CD4-positive, alpha-beta T cell treated with Interleukin-15 for 1 hour (primary cell): ENCODE results near the gene DDA1.
"Not testable (repeated sequence)": the region's sequence is repeated elsewhere in the genome, so short reads cannot be mapped to it uniquely, and the experiment has no call there.

Experiments used
- DNase-seq: peaks from one replicate; pipeline ENCODE4 v3.0.0-alpha.2; 2020

Gene DDA1

DNA sequence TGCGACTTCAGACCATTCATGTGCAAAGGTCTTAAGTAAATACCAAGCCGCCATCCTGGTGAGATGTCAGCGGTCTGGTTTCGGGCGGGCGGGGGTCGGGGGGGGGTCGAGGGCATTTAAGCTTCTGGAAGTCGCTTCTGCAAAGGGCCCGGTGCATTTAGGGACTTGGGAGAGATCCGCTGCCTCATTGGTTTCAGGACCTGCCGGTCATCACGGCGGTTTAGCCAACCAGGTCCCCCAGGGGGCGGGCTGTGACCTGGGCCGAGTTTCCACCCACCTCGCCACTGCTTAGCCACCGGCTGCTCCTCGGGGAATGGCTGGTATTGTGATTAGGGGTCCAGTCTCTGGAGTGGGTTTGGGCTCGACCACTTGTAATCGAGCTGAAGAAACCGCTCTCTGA lies 19.9 kb upstream of the DDA1 start:
- peak; percentile 62 for DNase-seq

DNA sequence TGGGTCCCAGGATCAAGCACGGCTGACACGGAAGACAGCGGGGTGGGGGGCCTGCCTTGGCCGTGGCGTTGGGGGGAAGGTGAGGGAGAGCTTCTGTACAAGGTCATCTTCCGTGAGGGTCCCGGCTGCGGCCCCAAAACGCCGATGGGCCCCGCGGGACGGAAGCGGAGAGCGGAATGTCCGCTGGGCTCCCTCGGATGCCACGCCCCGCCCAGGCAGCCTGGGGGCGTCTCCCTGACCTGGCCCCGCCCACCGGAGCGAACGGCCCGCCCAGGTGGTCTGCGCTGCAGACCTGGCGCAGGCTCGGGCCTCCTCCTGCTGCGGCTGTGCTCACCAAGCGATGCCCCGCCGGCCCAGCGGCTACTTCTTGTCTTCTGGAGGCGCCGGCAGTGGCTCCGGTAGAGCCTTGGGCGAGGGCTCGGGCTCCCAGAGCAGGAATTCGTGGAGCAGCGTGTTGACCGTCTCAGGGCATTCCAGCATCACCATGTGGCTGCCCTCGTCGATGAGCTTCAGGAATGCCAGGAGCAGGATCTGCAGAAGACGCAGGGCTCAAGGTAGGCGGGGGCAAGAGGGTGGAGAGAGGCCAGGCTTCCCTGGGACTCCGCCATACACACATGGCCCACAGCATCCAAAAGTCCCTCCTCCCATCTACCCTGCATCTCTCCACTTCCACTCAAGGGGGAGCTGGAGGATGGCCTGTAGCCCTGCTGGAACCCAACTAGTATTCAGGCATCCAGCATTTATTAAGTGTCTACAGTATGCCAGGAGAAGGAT lies 16.9 kb upstream of the DDA1 start:
- peak; percentile 81 for DNase-seq

GRCh38 chr19:17293605-17294004 lies 15.8 kb upstream of the DDA1 start:
- DNase-seq = no peak

DNA sequence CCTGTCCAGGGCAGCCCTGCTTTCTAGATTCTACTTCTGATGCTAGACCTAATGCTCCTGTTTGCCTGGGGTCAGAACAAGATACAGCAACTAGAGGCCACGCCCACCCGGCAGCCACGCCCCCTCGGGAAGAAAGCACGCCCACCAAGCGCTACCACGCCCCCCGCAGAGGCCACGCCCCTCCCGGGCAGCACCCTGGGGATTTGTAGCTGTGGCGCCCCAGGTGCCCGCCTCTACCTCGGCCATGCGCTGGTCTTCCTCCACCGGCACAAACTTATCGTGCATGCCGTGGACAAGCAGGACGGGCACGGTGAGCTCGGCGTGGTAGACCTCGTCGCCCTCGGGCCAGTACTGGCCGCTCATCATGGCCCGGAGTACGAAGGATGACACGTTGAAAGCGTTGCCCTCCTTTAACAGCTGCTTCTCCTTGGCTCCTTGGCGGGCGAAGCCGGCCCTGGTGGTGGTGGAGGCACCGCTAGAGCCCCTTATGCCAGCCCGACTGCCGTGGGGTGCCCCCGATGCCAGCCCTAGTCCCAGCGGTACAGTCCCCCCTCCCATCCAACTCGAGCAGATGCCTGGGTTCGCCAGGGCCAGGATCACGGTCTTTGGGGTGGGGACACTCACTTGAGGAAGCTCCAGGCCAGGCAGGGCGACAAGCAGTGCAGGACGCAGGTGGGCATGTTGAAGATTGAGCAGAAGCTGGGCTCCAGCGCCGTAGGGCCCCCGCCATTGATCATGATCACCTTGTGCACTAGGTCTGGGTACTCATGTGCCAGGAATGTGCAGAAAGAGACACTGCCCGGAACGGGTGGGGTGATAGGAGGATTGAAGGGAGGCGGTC lies 15.1 kb upstream of the DDA1 start:
- DNase-seq = peak; percentile 39

GRCh38 chr19:17295551-17295950 lies 13.8 kb upstream of the DDA1 start:
- DNase-seq = not testable (repeated sequence)

DNA sequence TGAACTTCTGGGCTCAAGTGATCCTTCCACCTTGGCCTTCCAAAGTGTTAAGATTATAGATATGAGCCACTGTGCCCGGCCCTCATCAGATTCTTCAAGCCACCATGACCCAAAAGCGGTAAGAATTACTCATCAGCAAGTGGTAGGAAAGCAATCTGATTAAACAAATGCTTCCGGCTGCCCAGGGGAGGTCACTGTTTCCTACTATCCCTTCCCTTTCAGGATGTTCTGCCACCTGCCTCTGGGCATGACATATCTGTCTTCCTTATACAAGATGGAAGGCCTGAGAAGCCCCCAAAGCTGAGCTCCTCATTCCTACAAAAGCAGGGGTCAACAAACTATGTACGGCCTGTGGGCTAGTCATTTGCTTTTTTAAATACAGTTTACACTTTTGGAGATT lies 13.1 kb upstream of the DDA1 start:
- no peak for DNase-seq

- no peak for DNase-seq
Measured at GRCh38 chr19:17296976-17297375, 12.4 kb upstream of the DDA1 start.

- DNase-seq = no peak
Measured at GRCh38 chr19:17300992-17301619, 8.3 kb upstream of the DDA1 start.

DNA sequence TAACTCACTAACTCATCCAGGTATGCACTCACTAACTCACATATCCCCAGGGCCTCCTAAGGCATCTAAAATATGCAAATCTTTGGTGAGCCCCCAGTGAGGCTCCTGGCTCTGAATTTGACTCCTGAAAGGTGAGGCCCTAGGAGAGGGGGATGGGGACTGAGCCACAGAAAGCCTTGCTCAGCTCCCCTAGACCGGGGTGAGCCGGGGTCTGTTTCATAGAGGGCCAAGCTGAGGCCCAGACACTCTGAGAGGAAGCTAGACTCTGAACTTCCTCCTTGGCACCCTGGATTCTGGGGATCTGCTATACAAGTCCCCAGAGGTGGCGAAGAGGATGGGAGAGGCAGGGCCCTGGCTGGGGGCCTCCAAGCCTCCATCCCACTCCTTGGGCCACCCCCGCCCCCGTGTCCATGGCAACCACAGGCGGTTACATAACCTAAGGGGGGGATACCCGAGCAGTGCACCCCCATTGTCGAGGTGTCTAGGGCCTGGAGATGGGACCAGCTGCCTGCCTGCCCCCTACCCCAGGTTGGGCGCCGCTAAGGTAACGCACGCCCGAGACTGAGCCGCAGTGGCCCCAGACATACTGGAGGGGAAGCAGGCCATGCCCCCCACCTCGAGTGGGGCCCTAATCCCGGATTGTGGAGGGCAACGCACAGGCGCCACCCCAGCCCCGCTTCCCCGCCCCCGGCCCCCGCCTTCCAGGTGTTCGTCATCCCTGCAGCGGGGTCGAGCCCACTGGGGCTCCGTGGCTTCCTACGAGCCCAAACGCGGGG lies 6.8 kb upstream of the DDA1 start:
- peak; percentile 38 for DNase-seq

DNA sequence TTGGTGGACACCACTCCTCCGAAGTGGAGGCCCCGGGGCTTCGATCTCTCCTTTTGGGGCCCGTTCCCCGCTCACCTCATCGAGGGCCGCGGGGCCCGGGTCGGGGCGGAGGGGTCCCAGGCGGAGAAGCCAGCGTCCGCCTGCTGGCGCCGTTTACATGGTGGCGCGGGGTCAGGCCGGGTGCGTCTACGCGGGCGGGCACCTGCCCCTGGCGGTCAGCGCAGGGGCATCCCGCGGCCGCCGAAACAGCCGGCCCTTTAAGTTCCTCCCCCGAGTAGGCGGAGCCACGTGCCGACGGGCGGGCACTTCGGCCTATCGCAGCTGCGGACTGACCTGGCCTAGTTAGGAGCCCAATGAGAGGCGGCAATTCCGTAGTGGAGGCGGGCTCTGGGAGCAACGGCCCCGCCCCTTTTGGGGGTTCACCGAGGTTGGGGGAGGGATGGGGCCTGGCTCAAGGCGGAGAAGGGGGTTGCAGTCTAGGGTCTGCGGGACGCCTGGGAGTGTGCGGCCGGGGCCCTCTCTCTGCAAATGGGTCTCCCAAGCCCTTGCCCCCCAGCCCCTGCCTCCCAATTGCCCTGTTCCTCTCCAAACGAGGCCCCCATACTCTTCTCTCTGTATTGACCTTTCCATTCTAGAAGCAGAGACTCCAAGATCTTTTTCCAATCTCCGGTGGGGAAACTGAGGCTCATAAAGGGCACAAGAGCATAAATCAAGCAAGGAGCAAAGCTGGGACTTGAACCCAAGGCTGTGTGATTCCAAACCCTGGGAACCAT lies 6.0 kb upstream of the DDA1 start, which contains the start of gene ABHD8:
ABHD8 (minus strand) TSS at position 259 of the 773 bp plus-strand sequence. CDS start 1,809 bp downstream, outside the sequence.
- peak; percentile 95 for DNase-seq

- DNase-seq = no peak
Measured at GRCh38 chr19:17303940-17304267, 5.5 kb upstream of the DDA1 start.

- no peak for DNase-seq
Measured at GRCh38 chr19:17304386-17305215, 4.8 kb upstream of the DDA1 start.

DNA sequence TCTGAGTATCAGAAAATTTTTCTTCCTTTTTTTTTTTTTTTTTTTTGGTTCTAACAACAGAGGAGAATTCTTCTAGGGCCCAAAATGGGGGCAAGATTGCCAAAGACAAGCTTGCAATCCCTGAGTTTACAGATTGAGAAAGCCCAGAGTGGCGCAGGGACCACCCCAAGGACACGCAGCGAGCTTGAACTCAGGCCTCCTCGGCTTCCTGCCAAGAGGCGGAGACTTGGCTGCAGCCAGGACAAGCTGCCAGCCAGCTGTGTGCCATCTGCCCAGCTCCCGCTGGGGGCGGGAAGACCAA lies 4.2 kb upstream of the DDA1 start:
- no peak for DNase-seq

GRCh38 chr19:17305517-17306284 lies 3.7 kb upstream of the DDA1 start, which contains the start of gene MRPL34:
Gene MRPL34, plus strand, starts transcription at chr19:17305872. Its CDS starts 21 bp downstream, at chr19:17305893.
- DNase-seq = peak; percentile 100

DNA sequence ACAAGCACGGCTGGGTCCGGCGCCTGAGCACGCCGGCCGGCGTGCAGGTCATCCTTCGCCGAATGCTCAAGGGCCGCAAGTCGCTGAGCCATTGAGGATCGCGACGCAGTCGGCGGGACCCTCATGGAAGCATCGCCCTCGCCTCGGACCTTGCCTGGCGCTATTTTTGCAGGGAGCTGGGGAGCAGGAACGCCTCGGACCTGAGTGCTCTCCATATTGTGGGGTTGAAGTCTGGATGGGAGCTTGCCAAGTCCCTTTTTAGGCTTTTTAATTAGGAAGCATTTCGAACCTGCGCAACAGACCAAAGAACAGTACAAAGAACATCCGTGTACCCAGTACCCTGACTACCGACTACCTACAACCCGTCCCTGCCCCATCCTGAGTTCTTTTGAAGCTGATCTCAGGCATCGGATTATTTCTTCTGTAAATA lies 3.1 kb upstream of the DDA1 start:
- no peak for DNase-seq

- no peak for DNase-seq
Measured at GRCh38 chr19:17307876-17308377, 1.4 kb upstream of the DDA1 start.

DNA sequence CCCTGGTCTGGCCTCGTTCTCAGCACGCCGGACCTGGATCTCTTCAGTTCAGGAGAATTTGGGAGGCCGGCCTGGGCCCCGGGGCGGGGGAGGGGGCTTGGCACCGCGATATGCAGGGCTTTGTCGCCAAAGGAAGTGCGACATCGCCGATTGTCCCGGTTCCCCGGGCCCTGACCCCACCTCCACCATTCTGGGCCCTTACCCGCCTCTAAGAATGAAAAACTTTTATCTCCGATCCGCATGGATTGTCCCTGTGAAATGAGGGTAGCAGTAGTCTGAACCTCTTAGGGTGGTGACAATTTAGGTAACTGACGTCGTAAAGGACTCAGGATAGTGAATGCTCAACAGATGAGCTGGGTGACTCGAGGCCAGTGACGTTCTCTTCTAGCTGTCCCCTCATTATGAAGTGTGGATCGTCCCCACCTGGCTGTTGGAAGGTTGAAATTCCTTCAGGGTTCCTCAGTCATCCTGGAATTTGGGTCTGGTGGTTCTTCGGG lies 650 bp downstream of the DDA1 start:
- DNase-seq = no peak

DNA sequence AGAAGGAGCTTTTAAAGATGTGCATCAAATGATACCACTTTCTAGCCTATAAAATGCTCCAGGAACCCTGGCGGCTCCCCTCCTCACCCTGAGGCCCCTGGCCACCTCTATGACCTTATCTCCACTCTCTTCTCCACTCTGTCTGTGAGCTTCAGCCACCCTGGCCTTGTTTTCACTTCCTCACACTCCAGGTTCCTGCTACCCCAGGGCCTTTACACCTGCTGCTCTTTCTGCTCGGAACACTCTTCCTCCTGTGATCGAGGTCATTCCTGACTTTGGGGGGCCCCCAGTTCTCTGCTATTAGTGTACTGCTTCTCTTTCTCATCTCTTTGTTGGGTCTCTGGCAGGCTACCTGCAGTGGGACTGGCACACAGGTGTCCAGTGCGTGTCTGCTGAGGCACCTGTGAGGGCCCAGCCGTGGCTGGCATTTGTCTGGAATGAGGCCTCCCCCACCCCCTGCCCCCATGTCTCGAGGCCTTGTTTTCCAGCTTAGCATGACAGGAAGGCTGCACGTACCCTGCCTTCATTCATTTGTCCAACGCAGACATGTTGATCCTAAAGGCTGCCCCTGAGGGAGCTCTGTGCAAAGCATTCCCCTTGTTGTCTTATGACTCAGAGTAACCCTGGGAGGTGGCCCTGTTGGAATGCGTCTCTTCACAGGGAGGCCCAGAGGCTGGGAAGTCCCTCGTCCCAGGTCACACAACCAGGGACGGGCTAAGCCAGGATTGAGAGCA lies 2.3 kb downstream of the DDA1 start:
- DNase-seq = no peak
